HG03097 (cell line): ENCODE measurements around the gene CRCP.
A peak's percentile ranks its signal among the peaks of the same experiment; 100 is the strongest.
"Not testable (repeated sequence)": the region's sequence is repeated elsewhere in the genome, so short reads cannot be mapped to it uniquely, and the experiment has no call there.

Experiments
- ATAC-seq: cut with Tn5 transposase; IDR thresholded peaks from one replicate; pipeline ENCODE4 v1.9.1; 2021; ENCODE audit not compliant: unreplicated experiment, low FRiP score

The CRCP gene

DNA sequence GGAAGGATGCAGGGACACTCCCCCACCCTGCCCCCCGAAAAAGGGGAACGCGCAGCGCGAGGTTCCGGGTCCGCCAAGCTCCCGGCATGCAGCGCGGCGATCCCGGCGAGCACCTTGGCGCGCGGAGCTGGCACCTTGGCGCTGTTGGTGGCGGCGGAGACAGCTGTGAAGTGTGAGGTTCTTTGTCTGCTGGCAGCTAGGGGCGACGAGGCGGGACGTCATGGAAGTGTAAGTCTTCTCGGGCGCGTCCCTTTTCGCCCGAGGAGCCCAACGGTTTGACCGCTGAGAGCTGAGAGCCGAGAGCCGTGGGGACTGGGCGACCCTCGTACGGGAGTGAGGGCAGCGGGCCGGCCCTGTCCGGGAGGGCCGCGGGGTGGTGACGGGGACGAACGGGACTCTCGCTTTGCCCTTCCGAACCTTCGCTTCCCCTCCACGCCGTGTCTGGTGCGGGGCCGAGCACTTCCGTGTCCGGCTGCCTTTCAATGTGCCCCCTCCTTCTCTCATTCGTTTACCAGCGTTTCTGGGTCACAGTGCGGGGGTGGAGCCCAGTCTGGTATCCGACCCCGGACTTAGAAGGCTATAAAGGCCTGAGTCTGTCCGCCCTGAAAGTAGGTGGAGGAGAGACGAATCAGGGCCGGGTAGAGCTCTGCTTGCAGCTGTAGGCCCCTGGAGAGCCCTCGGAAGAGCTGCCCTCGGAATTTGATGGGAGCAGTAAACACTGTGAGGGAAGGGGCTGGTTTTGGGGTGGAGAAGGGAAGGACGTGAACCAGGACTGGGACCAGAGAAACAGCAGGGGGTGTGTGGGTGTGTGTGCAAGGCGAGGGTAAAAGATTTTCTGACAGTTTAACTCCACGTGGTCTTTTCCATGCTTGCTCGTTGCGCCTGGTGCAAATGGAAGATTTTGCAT lies at the start of gene CRCP:
Gene CRCP, plus strand, starts transcription at position 105 of the 907 bp plus-strand sequence. Its CDS starts 116 bp downstream, at position 221.
- ATAC-seq = peak; percentile 83

DNA sequence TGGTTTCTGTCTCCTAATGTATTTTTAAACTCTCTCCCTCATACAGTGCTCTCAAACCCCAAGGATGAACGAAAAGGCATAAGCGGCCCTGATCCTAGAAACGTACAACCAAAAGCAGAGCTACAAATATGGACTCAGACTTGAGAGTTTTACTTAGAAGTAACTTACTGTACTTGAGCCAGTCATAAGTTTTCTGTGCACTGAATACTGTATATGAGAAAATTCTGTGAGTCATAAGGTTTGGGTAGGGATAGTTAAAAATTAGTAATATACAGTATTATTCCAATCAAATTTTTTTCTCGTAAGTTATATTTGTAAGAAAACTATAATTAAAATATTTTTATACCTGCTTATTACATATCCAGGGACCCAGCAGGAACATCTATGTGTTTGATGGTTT lies 44.9 kb upstream of the CRCP start:
- ATAC-seq = no peak

DNA sequence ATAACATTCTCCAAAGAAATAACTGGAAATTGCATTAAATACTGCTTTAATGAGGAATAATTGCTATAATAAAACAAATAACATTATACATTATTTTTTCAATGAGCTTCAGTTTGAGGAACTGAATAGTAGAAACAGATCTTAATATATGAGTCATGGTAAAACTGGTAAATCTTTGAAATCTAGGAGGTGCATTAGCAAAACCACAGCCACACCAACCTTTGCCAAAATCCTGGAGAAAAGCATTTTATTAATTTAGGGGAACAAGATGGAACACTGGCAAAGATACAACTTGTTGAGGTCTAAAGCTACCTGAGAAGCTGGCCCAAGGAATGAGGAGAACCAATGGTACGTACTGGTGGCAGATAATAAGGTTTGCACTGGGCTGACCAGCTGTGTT lies 44.4 kb upstream of the CRCP start:
- no peak for ATAC-seq

DNA sequence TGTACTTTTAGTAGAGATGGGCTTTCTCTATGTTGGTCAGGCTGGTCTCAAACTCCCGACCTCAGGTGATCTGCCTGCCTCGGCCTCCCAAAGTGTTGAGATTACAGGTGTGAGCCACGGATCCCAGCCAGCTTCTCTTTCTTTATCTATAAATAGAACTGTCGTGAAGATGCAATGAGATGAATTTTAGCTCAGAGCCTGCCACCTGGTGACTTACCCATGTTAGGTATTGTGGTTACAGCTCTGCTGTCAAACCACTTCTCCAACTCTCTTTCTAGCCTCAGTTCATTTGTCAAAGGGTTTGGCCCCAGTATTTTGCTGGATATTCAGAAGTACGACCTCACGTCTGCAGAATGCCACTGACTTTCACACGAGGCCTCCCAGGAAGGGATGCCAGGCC lies 42.4 kb upstream of the CRCP start:
- not testable (repeated sequence) for ATAC-seq

DNA sequence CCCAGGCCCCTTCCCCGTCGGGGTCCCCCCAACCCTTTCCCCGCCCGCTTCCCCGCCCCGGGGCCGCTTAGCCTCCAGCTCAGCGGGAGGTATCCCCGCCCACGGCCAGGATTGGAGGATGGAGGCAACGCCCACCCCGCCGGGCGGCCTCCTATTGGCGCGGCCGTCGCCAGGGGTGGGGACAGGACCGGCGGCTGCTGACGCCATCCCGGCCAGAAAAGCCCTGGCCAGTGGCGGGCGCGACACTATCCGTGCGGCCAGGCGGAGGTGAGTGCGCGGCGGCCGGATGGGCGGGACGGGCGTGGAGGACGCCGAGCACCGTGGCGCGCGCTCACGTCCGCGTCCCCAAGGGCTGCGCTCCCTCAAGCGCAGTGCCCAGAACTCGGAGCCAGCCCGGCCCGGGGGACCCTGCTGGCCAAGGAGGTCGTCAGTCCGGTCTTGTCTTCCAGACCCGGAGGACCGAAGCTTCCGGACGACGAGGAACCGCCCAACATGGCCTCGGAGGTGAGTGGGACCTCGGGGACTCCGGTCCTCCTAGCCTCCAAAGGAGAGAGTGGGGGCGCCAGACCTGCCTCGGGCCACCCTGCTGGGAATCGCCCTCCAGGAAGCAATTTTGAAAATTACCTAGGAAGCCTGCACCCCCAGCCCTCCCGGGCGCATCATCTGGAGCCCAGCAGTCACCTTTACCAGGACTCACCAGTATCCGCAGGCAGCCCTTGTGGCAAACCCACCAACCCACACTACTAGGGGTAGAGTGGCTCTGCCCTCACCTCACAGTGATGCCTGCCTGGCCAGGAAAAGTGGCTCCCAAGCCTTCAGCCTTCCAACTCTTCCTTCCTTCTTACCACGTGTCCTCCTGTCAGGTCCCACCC lies 38.8 kb upstream of the CRCP start, which contains the start of gene ASL:
Gene ASL, plus strand, starts transcription at position 230 of the 872 bp plus-strand sequence. Its CDS starts 263 bp downstream, at position 493.
- peak; percentile 98 for ATAC-seq

DNA sequence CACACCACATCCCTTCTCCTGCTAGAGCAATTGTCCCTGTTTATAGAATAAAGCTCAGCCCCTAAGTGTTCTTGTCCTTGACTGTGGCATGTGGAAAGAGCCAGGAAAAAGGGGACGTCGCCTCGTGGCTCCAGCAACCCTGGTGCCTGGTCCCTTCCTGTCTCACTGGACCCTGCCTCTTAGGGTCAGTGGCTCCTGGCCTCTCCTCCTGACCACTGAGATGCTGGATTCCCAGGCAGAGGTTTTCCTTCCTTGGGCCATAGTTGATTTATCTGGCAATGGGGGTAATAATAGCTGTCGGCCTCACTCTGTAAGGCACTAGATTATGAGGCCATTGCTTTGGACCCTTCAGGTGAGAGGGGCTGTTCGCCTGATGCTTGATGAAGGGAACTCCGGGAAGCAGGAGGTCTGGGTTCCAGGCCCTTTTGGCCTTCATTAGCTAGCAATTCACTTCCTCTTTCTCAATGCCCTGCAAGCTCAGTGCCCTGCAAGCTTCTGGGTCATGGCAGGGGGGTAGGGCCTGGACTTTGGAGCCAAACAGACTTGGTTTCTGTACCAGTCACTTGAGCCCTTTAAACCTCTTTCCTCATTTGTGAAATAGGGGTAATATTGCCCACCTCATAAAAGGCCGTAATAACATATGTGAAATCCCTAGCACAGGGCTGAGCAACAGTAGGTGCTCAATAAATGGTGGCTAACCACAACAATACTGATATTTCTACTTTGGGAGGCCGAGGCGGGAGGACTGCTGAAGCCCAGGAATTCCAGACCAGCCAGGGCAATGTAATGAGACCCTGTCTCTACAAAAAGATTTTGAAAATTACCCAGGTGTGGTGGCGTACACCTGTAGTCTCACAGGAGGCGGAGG lies 38.0 kb upstream of the CRCP start:
- no peak for ATAC-seq

DNA sequence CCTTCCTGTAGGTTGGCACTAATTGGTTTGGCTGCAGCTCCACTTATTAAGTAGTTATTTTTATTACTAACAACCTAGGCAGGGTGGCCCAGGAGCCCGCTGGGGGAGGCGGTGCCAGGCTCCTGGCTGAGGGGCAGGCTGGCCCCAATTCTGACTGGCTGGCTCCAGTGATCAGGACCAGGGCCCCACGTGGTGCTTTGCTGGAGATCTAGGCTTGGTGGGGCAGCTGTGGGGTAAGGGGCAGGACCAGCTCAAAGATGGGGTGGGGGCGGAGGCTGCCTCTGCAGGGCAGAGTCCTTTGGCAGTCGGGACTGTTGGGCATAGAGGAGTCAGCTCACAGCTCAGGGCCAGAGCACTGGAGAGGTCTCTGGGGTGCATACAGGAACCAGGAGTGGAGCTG lies 36.6 kb upstream of the CRCP start:
- ATAC-seq = no peak

DNA sequence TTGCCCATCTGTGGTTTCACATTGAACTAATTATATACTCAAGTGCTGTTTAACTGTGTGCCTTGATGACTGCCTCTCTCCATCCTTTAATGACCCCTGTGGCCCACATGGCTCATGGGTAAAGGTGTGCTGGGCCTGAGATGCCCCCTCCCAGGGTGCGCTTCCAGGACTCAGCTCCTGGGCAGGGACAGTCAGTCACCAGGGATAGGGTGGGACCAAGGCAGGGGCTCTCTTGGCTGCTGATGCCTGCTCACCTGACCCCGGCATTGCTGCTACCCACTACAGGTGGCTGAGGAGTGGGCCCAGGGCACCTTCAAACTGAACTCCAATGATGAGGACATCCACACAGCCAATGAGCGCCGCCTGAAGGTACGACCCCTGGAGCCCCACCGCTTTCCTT lies 32.6 kb upstream of the CRCP start:
- no peak for ATAC-seq

DNA sequence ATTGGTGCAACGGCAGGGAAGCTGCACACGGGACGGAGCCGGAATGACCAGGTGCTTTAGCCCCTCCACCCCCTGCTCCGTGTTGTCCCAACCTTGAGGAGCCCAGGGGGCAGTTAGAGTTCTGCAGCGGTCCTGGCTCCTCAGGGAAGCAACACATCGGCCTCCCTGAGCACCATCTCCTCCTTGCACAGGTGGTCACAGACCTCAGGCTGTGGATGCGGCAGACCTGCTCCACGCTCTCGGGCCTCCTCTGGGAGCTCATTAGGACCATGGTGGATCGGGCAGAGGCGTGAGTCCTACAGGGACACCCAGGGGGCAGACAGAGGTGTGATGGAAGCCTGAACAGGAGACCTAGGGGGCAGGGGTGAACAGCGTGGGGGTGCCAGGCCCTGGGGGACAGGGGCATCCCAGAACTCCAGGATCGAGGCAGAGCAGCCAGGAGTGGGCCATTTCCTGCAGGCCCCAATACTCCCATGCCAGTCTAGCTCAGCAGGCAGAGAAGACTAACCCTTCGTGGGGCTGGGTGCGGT lies 31.7 kb upstream of the CRCP start:
- no peak for ATAC-seq

DNA sequence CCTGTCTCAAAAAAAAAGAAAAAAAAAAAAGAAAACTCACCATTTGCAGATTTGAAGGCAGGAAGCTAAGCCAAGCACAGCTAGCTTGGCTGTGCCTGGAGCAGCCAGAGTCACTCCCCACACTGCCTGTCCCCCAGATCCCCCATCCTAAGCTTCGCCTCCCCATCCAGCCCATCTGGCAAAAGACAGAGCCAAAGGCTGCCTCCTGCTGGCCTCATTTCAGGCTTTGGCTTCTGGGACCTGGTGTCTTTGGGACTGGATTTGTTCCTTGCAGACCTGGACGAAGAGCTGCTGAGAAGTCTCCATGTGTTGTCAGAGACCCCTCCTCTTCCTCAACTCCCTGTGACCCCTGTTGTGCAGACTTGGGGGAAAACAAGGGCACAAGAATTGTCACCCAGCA lies 31.0 kb upstream of the CRCP start:
- ATAC-seq = no peak

DNA sequence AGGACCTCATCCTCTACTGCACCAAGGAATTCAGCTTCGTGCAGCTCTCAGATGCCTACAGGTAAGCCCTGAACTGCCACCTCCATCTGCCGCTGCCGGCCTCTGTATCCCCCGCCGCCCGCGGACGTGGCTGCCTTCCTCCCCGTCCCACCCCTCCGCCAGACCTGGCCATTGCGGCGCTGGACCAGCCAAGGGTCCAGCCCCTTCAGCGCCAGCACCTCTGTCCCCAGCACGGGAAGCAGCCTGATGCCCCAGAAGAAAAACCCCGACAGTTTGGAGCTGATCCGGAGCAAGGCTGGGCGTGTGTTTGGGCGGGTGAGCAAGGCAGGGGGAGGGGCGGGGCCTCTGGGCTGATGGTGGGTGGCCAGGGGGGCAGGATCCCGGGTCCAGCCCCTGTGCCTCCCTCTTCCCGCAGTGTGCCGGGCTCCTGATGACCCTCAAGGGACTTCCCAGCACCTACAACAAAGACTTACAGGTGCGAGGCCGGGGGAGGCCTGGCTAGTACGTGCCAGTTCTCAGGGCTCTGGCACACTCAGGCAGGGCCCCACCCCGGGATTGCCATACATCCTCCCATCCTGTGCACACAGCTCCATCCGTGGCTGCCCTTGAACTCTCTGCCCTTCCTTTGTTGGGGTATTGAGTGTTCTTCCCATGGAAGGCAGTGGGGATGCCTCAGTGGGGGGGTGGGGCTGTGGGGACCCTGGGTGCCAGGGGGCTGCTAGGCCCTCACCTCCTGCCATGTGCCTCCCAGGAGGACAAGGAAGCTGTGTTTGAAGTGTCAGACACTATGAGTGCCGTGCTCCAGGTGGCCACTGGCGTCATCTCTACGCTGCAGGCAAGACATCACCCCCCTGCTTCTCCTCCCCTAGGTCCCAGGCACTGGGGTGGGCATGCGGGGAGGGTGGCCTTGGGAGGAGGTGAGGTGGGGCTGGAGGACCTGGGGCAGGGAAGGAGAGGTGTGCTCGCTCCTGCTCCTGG lies 25.5 kb upstream of the CRCP start:
- ATAC-seq = no peak

DNA sequence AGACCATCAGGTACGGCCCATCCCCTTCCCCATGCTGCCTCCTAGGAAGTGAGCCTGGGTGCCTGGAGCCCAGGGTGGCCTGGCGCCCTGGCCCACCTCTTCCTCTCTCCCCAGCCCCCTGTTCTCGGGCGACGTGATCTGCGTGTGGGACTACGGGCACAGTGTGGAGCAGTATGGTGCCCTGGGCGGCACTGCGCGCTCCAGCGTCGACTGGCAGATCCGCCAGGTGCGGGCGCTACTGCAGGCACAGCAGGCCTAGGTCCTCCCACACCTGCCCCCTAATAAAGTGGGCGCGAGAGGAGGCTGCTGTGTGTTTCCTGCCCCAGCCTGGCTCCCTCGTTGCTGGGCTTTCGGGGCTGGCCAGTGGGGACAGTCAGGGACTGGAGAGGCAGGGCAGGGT lies 22.0 kb upstream of the CRCP start:
- ATAC-seq = no peak

DNA sequence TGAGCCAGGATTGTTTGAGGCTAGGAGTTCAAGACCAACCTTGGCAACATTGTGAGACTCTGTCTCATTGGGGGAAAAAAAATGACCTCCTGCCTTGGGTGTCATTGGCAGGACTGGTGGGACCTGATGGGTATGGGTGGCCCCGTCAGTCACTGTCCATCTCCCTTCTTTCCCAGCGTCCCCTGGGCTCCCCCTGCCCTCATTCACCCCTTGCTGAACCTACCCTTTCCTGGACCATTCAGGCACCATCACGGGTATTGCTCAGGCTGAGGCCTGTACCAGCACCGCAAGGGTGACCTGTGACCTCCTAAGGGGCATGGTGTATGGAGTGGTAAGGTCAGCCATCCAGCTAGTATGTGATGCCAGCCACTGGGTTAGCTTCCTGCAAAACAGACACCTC lies 19.6 kb upstream of the CRCP start:
- no peak for ATAC-seq

DNA sequence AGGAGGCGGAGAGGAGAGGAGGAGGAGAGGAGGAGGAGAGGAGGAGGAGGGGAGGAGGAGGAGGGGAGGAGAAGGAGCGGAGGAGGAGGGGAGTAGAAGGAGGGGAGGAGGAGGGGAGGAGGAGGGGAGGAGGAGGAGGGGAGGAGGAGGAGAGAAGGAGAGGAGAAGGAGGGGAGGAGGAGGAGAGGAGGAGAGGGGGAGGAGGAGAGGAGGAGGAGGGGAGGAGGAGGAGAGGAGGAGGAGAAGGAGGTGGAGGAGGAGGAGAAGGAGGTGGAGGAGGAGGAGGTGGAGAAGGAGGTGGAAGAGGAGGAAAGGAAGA lies 15.5 kb upstream of the CRCP start:
- no peak for ATAC-seq

DNA sequence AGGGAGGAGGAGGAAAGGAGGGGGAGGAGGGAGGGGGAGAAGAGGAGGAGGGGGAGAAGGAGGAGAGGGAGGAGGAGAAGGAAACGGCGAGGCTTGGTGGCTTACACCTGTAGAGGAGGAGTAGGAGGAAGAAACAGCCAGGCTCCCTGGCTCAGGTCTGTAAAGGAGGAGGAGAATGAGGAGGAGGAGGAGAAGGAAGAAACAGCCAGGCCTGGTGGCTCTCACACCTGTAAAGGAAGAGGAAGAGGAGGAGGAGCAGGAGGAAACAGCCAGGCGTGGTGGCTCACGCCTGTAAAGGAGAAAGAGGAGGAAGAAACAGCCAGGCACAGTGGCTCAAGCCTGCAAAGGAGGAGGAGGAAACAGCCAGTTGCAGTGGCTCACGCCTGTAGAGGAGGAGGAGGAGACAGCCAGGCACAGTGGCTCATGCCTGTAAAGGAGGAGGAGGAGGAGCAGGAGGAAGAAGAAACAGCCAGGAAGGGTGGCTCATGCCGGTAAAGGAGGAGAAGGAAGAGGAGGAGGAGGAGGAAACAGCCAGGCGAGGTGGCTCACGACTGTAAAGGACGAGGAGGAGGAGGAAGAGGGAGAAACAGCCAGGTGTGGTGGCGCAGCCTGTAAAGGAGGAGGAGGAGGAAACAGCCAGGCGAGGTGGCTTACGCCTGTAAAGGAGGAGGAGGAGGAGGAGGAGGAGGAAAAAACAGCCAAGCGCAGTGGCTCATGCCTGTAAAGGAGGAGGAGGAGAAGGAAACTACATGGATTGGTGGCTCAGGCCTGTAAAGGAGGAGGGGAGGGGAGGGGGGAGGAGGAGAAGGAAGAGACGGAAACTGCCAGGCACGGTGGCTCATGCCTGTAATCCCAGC lies 14.9 kb upstream of the CRCP start:
- ATAC-seq = peak; percentile 73

DNA sequence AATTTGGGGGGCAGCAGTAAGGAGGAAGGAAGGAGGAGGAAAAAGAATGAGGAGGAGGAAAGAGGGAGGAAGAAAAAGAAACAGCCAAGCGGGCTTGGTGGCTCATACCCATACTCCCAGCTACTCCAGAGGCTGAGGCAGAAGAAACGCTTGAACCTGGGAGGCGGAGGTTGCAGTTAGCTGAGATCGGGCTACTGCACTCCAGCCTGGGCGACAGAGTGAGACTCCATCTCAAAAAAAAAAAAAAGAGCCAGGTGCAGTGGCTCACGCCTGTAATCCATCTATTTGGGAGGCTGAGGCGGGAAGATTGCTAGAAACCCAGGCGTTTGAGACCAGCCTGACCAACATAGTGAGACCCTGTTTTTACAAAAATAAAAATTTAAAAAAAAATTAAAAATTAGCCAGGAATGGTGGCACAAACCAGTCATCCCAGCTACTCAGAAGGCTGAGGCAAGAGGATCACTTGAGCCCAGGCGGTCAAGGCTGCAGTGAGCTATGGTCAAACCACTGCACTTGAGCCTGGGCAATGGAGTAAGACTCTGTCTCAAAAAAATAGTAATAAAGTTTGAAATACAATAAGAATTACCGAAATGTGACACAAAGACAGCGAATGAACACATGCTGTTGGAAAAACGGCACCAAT lies 14.1 kb upstream of the CRCP start:
- ATAC-seq = no peak

DNA sequence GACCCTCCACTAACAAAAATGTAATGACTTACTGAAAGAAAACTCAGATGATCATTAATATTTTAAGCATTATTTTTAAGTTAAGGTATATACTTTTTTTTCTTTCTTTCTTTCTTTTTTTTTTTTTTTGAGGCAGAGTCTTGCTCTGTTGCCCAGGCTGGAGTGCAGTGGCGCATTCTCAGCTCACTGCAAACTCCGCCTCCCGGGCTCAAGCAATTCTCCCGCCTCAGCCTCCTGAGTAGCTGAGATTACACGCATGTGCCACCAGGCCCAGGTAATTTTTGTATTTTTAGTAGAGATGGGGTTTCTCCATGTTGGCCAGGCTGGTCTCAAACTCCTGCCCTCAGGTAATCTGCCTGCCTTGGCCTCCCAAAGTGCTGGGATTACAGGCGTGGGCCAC lies 12.5 kb upstream of the CRCP start:
- ATAC-seq = not testable (repeated sequence)

DNA sequence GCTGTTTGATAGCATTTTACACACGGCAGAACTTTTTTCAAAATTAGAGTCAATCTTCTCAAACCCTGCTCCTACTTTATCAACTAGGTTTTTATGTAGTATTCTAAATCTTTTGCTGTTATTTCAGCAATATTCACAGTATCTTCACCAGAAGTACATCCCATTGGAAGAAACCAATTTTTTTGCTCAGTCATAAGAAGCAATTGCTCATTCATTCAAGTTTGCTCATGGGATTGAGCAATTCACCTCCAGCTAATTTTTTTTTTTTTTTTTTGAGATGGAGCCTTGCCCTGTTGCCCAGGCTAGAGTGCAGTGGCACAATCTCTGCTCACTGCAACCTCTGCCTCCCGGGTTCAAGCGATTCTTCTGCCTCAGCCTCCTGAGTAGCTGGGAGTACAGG lies 10.7 kb upstream of the CRCP start:
- not testable (repeated sequence) for ATAC-seq
